GM06990 (cell line): ENCODE measurements around the gene RBM33.

ENCODE experiments used
- DNase-seq: peaks from one replicate; pipeline ENCODE4 v3.0.0-alpha.2; 2011; ENCODE audit not compliant: insufficient read length; ENCODE audit errors: extremely low read depth
- H3K27me3 ChIP-seq: replicated peaks from 2 replicates; pipeline ENCODE4 v1.6.0; 2011; ENCODE audit warnings: low read length; ENCODE audit not compliant: control insufficient read depth, insufficient read depth
- H3K36me3 ChIP-seq: 2 replicates; pipeline ENCODE4 v1.5.1; 2011; ENCODE audit warnings: low read length; ENCODE audit not compliant: control insufficient read depth, insufficient read depth
- H3K4me3 ChIP-seq: replicated peaks from 2 replicates; pipeline ENCODE4 v1.5.1; 2011; ENCODE audit warnings: low read depth, mild to moderate bottlenecking, control low read depth, low read length
- TF ChIP-seq, protein P1 (sequence below): IDR thresholded peaks from 2 replicates; pipeline ENCODE4 v1.5.1; 2011; ENCODE audit warnings: low read length, control low read depth, mild to moderate bottlenecking, inconsistent platforms; ENCODE audit not compliant: insufficient read depth, poor library complexity, severe bottlenecking

The RBM33 gene

DNA sequence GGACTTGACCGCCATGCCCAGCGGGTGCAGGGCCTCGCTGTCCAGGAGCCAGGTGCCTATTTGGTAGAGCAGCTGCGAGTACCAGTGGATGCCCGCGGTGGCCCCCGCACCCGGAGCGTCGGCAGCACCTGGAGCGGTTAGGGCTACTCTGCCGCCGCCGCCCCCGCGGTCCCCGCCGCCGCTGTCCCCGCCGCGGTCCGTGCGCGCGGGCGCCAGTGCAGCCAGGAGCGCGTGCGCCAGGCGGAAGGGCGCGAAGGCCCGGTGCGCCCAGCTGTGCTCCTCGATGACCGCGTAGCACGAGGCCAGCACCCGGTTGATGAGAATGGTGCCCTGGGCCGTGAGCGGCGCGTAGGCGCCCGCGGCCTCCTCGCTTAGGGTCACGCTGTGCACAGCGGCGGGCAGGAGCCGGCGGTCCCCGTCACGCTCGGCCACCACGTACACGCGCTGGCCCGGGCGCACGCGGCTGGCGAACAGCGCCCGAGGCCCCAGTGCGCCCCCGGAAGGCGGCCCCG lies 158.5 kb downstream of the RBM33 start:
- H3K36me3 ChIP-seq, result no peaks in the 10 kb centered on the region
- H3K4me3 ChIP-seq, result no peak overlapping the region
- H3K27me3 ChIP-seq, result peaks cover 3% of the 10 kb centered on the region
- TF ChIP-seq, protein P1, sequence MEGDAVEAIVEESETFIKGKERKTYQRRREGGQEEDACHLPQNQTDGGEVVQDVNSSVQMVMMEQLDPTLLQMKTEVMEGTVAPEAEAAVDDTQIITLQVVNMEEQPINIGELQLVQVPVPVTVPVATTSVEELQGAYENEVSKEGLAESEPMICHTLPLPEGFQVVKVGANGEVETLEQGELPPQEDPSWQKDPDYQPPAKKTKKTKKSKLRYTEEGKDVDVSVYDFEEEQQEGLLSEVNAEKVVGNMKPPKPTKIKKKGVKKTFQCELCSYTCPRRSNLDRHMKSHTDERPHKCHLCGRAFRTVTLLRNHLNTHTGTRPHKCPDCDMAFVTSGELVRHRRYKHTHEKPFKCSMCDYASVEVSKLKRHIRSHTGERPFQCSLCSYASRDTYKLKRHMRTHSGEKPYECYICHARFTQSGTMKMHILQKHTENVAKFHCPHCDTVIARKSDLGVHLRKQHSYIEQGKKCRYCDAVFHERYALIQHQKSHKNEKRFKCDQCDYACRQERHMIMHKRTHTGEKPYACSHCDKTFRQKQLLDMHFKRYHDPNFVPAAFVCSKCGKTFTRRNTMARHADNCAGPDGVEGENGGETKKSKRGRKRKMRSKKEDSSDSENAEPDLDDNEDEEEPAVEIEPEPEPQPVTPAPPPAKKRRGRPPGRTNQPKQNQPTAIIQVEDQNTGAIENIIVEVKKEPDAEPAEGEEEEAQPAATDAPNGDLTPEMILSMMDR, result no peak
- DNase-seq, result no peak

DNA sequence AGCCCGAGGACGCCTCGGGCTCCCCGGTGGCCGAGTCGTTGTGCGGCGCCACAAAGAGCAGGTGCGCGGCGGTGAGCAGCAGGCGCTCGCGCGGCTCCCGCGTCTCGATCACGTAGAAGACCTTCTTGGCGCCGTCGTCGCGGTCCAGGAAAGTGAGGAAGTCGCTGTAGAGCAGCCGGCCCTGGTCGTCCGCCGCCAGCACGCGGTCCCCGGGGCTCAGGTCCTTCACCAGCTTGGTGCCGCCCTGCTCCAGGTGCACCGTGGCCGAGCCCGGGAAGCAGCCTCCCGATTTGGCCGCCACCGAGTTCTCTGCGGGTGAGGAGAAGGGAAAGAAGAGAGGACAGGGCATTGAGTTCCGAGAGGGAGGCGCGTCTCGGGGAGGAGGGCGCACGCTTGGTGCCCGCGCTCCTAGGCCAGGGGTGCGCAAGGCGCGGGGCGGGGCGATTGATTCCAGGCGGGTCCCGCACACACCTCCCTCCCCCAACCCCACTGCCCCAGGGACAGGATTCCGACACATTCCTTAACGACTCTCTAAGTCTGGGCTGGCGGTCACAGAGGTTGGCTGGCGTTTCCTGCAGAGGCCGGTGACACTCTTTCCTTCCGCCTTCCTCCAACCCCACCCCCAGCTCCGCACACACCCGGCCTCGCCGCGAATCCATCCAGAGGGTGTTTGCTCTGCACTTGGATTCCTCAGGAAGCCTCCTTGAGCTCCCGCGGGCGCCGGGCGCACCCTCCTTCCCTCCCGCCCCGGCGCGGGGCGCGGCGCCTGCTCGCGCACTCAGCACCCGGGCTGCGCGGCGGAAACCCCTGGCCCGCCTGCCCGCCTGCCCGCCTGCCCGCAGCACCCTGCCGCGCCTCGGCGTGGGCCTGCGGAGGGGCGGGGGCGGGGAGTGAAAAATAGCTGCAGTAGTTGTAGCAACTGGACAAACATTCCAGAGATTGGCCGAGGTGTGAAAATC lies 159.2 kb downstream of the RBM33 start:
- Histone ChIP-seq H3K27me3 (peaks cover 3% of the 10 kb centered on the region), H3K36me3 (no peaks in the 10 kb centered on the region), H3K4me3 (peak overlapping the region; percentile 5)
- DNase-seq, result no peak
- TF ChIP-seq, protein P1, result no peak

DNA sequence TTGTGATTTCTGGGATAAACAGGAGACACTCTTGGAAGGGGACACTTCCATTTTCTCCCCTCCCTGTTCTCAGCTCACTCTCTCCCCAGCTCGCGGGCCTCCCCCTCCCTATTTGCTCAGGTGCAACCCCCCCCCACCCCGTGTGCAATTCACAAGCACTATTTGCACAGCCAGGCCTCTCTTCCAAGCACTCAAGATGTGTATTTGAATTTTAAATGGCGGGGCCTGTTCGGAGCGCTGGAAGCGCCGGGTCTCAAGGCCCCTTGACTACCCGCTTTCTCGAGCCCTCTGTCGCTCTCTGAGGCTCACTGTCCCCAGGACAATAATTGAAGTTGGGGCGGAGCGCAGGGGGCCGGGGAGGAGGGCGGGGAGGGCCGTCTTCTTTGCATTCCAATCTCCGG lies 160.0 kb downstream of the RBM33 start:
- TF ChIP-seq, protein P1, result no peak
- Histone ChIP-seq H3K27me3 (peaks cover 3% of the 10 kb centered on the region), H3K4me3 (no peak overlapping the region), H3K36me3 (no peaks in the 10 kb centered on the region)
- no peak for DNase-seq

DNA sequence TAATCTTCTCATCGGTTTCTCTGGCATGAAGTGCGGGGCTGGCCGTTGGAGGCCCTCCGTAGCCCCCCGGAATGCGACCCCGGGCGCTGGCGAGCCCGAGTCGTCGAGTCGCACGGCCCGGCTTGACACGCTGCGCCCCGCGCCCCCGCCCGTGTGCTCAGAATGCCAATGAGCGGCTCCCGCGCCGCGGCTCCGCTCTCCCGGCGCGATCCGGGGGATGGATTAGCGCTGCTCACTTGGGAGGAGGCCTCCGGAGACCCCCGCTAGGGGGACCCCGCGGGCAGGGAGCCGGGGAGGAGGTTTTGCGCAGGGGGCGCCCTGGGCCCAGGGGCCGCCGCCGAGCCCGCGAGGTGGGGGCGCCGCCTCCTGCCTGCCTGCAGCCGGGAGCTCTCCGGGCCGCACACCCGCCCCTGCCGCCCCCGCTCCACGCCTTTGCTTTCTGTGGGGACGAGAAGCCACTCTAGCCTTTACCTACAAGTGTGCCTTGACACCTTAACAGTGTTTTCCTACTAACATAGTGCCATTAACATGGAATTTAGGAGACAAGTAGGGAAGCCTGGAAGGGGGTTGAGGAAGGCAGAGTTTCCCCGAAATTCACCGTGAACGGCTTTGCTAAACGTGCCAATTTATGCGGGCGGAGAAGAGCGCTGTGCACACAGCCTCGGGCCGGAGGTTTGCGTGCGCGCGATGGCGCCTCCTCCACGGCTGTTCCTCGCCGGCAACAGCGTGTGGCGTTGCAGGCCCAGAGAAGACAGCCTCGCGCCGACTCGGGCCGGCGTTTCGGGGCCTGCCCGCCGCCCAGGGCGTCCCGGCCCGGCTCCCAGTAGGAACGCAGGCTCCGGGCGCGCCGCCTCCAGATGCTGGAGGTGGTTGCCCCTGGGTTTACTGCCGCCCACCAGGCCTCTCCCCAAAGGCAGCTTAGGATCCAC lies 160.7 kb downstream of the RBM33 start:
- TF ChIP-seq, protein P1, result peak; percentile 49
- Histone ChIP-seq H3K36me3 (no peaks in the 10 kb centered on the region), H3K27me3 (peaks cover 3% of the 10 kb centered on the region), H3K4me3 (peak overlapping the region; percentile 32)
- DNase-seq, result peak; percentile 45

DNA sequence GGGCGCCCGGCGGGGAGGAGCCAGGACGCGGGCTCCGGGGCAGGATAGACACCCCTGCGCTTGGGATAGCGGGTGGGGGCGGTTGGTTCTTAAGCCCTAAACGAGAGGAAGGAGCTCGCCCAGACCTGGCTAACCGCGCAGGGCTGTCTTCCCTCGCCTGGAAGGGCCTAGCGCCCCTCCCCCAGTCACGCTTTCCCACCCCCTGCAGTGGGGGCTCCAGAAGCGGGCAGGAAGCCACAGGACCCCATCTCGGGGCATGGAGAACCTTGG lies 161.3 kb downstream of the RBM33 start:
- Histone ChIP-seq H3K36me3 (no peaks in the 10 kb centered on the region), H3K4me3 (no peak overlapping the region), H3K27me3 (peaks cover 5% of the 10 kb centered on the region)
- TF ChIP-seq, protein P1, result no peak
- DNase-seq, result no peak
